ENCODE measurements around the gene MAPKAP1. TPM values are rescaled to one million over a fixed set of nuclear protein-coding genes. Genes with fewer than 3 reads are reported as not detected.

Gene MAPKAP1
- total RNA-seq, 2 donors from 2014 or later: 62.1 to 78.9 TPM

GRCh38 chr9:125632321-125633115 is 74.5 kb downstream of the MAPKAP1 start:
- no peak for DNase-seq (ENCODE audit: low spot score)
- peaks cover 0 to 24% of the 10 kb centered on the region in 2 donors for H3K4me1 ChIP-seq
- H3K9me3 ChIP-seq: no peaks in the 10 kb centered on the region

GRCh38 chr9:125631391-125632085 is 75.5 kb downstream of the MAPKAP1 start:
- DNase-seq (ENCODE audit: low spot score): no peak
- TF ChIP-seq CTCF (IDR thresholded peaks at IDR 0.05): peak in 1 of 2 donors; percentile 67
- no peak overlapping the region for H3K4me3 ChIP-seq
- H3K4me1 ChIP-seq: peaks cover 0 to 24% of the 10 kb centered on the region in 2 donors
- H3K27me3 ChIP-seq: no peaks in the 10 kb centered on the region
- no peaks in the 10 kb centered on the region for H3K36me3 ChIP-seq
- no peak overlapping the region for H3K27ac ChIP-seq
- no peaks in the 10 kb centered on the region for H3K9me3 ChIP-seq

More at GRCh38 chr9:125632321-125633115, 74.5 kb downstream of the MAPKAP1 start:
- Histone ChIP-seq H3K27ac (peak overlapping the region in 1 of 2 donors; percentile 3), H3K4me3 (no peak overlapping the region), H3K27me3 (no peaks in the 10 kb centered on the region), H3K36me3 (no peaks in the 10 kb centered on the region)
- TF ChIP-seq CTCF (IDR thresholded peaks at IDR 0.05): no peak

- no peaks in the 10 kb centered on the region for H3K27me3 ChIP-seq
- no peak for TF ChIP-seq CTCF (IDR thresholded peaks at IDR 0.05)
- no peak overlapping the region for H3K4me3 ChIP-seq
- peaks cover 0 to 29% of the 10 kb centered on the region in 2 donors for H3K4me1 ChIP-seq
- H3K36me3 ChIP-seq: no peaks in the 10 kb centered on the region
- H3K27ac ChIP-seq: no peak overlapping the region
- DNase-seq (ENCODE audit: low spot score): no peak
- H3K9me3 ChIP-seq: no peaks in the 10 kb centered on the region
Observed at GRCh38 chr9:125630436-125630835, 76.6 kb downstream of the MAPKAP1 start.

- Histone ChIP-seq H3K27me3 (no peaks in the 10 kb centered on the region), H3K36me3 (no peaks in the 10 kb centered on the region), H3K4me3 (no peak overlapping the region), H3K27ac (no peak overlapping the region), H3K9me3 (no peaks in the 10 kb centered on the region), H3K4me1 (peaks cover 0 to 27% of the 10 kb centered on the region in 2 donors)
- no peak for TF ChIP-seq CTCF (IDR thresholded peaks at IDR 0.05)
- DNase-seq (ENCODE audit: low spot score): no peak
Observed at GRCh38 chr9:125629446-125629845, 77.6 kb downstream of the MAPKAP1 start.

- Histone ChIP-seq H3K27me3 (no peaks in the 10 kb centered on the region), H3K9me3 (no peaks in the 10 kb centered on the region), H3K4me3 (no peak overlapping the region), H3K4me1 (peaks cover 0 to 5% of the 10 kb centered on the region in 2 donors), H3K27ac (no peak overlapping the region), H3K36me3 (no peaks in the 10 kb centered on the region)
- TF ChIP-seq CTCF (IDR thresholded peaks at IDR 0.05): no peak
- no peak for DNase-seq (ENCODE audit: low spot score)
Observed at GRCh38 chr9:125626187-125626586, 80.8 kb downstream of the MAPKAP1 start.

Measured in right atrium auricular region (tissue), 2 donors.